Neutrophil (primary cell): ENCODE data around the gene ERCC5.

Source experiments
- H3K27ac ChIP-seq: fragments of 200-600 bp; sonication (generic); 2 replicates; pipeline ENCODE4 v1.5.1; 2016; ENCODE audit warnings: mild to moderate bottlenecking, moderate library complexity
- H3K27me3 ChIP-seq: fragments of 200-600 bp; sonication (generic); 2 replicates; pipeline ENCODE4 v1.6.0; 2016; ENCODE audit warnings: mild to moderate bottlenecking
- H3K36me3 ChIP-seq: fragments of 200-600 bp; sonication (generic); 2 replicates; pipeline ENCODE4 v1.5.1; 2017
- H3K4me1 ChIP-seq, 2 experiments: fragments of 200-600 bp in 1 of 2; sonication (generic) in 1 of 2; 1 replicate in 1 of 2; 2 replicates in 1 of 2; pipeline versions ENCODE4 v1.5.1 to v1.6.1; 2013 to 2016; ENCODE audit warnings: low read depth in 1 of 2, low read length in 1 of 2, mild to moderate bottlenecking in 1 of 2, moderate library complexity in 1 of 2; ENCODE audit not compliant: control insufficient read depth in 1 of 2, insufficient read depth in 1 of 2
- H3K4me3 ChIP-seq, 2 experiments: fragments of 200-600 bp in 1 of 2; sonication (generic) in 1 of 2; 1 replicate in 1 of 2; 2 replicates in 1 of 2; pipeline ENCODE4 v1.5.1; 2013 to 2016; ENCODE audit warnings: low read depth in 1 of 2, low read length in 1 of 2, mild to moderate bottlenecking in 1 of 2, moderate library complexity in 1 of 2
- H3K9me3 ChIP-seq: fragments of 200-600 bp; sonication (generic); 2 replicates; pipeline ENCODE4 v1.5.1; 2016
- TF ChIP-seq, protein P1 (sequence below): fragments of 200-600 bp; sonication (generic); IDR thresholded peaks from 2 replicates; pipeline ENCODE4 v1.5.1; 2016; ENCODE audit warnings: antibody characterized with exemption

ERCC5 gene

DNA sequence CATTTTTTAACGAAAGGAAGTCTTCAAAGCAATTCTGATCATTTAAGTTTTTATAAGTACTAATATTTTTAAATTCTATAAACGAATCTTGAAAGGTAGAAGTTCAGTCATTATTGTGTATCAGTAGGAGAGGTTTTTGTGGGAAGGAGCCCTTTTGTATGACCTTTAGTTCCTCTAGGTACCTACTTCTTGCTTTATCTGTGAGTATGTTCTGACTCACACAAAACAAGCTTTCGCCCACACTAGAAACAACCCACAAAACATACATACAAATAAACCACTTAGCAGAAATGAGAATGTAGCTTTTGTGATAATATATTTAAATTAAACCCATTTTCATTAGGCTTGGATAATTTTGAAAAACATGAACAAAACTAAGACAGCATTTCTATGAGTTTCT, 27.8 kb downstream of the ERCC5 start:
- peaks cover 80% of the 10 kb centered on the region for H3K36me3 ChIP-seq
- H3K27ac ChIP-seq: no peak overlapping the region
- no peaks in the 10 kb centered on the region for H3K9me3 ChIP-seq
- H3K27me3 ChIP-seq: no peaks in the 10 kb centered on the region
- TF ChIP-seq, protein P1, sequence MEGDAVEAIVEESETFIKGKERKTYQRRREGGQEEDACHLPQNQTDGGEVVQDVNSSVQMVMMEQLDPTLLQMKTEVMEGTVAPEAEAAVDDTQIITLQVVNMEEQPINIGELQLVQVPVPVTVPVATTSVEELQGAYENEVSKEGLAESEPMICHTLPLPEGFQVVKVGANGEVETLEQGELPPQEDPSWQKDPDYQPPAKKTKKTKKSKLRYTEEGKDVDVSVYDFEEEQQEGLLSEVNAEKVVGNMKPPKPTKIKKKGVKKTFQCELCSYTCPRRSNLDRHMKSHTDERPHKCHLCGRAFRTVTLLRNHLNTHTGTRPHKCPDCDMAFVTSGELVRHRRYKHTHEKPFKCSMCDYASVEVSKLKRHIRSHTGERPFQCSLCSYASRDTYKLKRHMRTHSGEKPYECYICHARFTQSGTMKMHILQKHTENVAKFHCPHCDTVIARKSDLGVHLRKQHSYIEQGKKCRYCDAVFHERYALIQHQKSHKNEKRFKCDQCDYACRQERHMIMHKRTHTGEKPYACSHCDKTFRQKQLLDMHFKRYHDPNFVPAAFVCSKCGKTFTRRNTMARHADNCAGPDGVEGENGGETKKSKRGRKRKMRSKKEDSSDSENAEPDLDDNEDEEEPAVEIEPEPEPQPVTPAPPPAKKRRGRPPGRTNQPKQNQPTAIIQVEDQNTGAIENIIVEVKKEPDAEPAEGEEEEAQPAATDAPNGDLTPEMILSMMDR: no peak
- no peak overlapping the region for H3K4me3 ChIP-seq
- no peaks in the 10 kb centered on the region for H3K4me1 ChIP-seq

DNA sequence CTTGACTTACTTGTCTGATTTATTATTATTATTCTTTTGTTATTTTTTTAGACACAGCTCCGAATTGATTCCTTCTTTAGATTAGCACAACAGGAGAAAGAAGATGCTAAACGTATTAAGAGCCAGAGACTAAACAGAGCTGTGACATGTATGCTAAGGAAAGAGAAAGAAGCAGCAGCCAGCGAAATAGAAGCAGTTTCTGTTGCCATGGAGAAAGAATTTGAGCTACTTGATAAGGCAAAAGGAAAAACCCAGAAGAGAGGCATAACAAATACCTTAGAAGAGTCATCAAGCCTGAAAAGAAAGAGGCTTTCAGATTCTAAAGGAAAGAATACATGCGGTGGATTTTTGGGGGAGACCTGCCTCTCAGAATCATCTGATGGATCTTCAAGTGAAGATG, 29.4 kb downstream of the ERCC5 start:
- TF ChIP-seq, protein P1: no peak

DNA sequence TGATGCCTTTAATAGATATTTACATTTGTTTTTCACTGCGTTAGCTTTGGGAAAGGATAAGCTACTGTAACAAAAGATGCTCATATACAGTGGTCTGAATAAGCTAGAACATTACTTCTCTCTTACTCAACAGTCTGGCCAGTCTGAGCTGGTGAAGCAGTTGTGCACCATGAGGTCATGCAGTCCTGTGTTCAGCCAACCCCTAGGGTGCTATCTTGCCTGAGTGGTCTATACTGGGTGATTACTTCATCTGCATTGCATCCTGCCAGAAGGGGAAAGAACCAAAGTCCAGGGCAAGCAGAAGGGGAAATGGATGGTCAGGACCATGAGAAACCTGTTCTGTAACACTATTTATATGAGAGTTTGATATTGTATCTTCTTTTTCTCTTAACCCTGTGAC, 31.5 kb downstream of the ERCC5 start:
- H3K4me3 ChIP-seq: no peak overlapping the region
- H3K27me3 ChIP-seq: no peaks in the 10 kb centered on the region
- H3K9me3 ChIP-seq: no peaks in the 10 kb centered on the region
- no peak overlapping the region for H3K27ac ChIP-seq
- no peaks in the 10 kb centered on the region for H3K4me1 ChIP-seq
- TF ChIP-seq, protein P1: no peak
- H3K36me3 ChIP-seq: peaks cover 52% of the 10 kb centered on the region

More for the DNA sequence above, 29.4 kb downstream of the ERCC5 start:
- Histone ChIP-seq H3K4me1 (no peaks in the 10 kb centered on the region), H3K4me3 (no peak overlapping the region), H3K27ac (no peak overlapping the region), H3K36me3 (peaks cover 66% of the 10 kb centered on the region), H3K27me3 (no peaks in the 10 kb centered on the region), H3K9me3 (no peaks in the 10 kb centered on the region)

DNA sequence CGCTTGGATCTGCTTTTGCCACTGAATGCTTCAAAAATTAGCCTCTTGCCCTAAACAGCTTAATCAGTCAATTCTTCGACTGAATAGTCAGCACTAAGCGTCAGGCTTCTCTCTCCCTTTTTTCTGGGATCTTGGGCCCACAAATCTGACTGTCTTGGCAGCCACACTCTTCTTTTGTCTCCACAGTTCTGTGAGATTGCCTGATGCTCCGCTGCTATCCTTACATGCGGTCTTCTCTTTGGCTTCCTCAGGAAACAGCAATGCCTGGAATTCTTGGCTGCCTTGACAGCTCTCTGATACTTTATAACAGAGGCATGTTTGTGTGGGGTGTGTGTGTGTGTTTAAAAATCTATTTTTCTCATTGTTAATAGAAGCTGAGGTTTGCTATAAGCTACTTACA, 32.6 kb downstream of the ERCC5 start:
- TF ChIP-seq, protein P1: no peak
- H3K36me3 ChIP-seq: peaks cover 40% of the 10 kb centered on the region
- no peaks in the 10 kb centered on the region for H3K27me3 ChIP-seq
- no peak overlapping the region for H3K27ac ChIP-seq
- no peak overlapping the region for H3K4me3 ChIP-seq
- H3K9me3 ChIP-seq: no peaks in the 10 kb centered on the region
- H3K4me1 ChIP-seq: no peaks in the 10 kb centered on the region

DNA sequence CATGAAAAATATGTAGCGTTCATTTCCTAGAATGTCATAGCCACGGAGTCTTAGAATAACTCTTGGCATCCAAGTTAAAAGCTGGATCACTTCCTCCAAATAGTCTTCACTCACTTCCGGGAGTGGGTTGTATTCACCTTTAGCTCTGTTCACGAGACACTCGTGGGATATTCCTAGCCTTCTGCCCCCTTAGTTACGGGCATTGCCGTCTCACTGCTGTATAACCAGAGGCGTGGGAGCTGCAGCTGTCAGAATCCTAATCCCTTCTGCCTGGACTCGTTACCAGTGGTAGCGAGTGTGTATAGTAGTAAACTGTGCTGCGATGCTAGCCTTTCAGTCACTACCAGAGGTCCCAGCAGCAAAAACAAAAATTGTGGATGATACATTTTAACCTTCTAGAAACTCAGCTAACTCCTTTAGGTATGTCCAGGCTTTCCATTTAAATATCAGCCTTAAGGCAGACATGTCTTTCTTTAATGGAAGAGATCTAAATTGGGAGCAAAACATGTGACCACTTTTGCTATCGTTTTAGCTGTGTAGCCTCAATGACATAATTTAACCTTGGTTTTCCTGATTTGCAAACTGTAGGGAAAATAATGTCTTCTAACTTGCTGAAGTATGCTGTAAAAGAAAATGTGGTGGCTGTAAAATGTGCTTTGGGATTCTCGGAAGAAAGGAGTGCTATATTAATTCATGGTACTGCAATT, 34.1 kb downstream of the ERCC5 start:
- no peak overlapping the region for H3K27ac ChIP-seq
- H3K9me3 ChIP-seq: no peaks in the 10 kb centered on the region
- no peaks in the 10 kb centered on the region for H3K27me3 ChIP-seq
- no peaks in the 10 kb centered on the region for H3K4me1 ChIP-seq
- TF ChIP-seq, protein P1: no peak
- peaks cover 27% of the 10 kb centered on the region for H3K36me3 ChIP-seq
- H3K4me3 ChIP-seq: no peak overlapping the region
